Motor neuron (in vitro differentiated cells): Measurements from ENCODE around the gene NDST3. TPM values are rescaled to one million over a fixed set of nuclear protein-coding genes. Genes with fewer than 3 reads are reported as not detected.

ENCODE experiments used
- ATAC-seq, 8 experiments: fragments of 200-7000 bp; cut with Tn5 transposase; replicated peaks in 6 of 8; 2 replicates each; pipeline ENCODE4 v1.8.0; 2021; ENCODE audit warnings: mild to moderate bottlenecking in 8 of 8, moderate library complexity in 8 of 8
- H3K27ac ChIP-seq, 2 donors: fragments of 250-450 bp; sonication (Bioruptor Pico); 2 replicates each; pipeline ENCODE4 v1.9.0; 2021; ENCODE audit warnings: antibody characterized with exemption in 2 of 2, mild to moderate bottlenecking in 2 of 2, moderate library complexity in 1 of 2
- H3K4me1 ChIP-seq, 2 donors: fragments of 250-450 bp; sonication (Bioruptor Pico); replicated peaks in 1 of 2; 2 replicates each; pipeline ENCODE4 v1.6.1; 2021; ENCODE audit warnings: antibody characterized with exemption in 2 of 2, mild to moderate bottlenecking in 2 of 2, moderate library complexity in 1 of 2
- H3K4me3 ChIP-seq, 5 donors: fragments of 250-450 bp; sonication (Bioruptor Pico); 2 replicates each; pipeline ENCODE4 v1.9.0; 2021; ENCODE audit warnings: antibody characterized with exemption in 5 of 5, mild to moderate bottlenecking in 5 of 5, moderate library complexity in 4 of 5
- WGBS, 10 experiments: fragments of 450-650 bp; shearing (Covaris generic); methylation state at CpG; one replicate each; pipeline ENCODE4 v1.0.0; 2022; 5-methylcytosine and 5-hydroxymethylcytosine counted together
- in situ Hi-C, 9 experiments: fragments of 400-800 bp; cut with MboI; loops; one replicate each; pipeline ENCODE4 v1.15.0; 2021; ENCODE audit warnings: low sequenced_read_pairs in 9 of 9, low pct_unique_long_range_greater_than_20kb in 2 of 9; ENCODE audit not compliant: unreplicated experiment in 9 of 9
- total RNA-seq, 8 experiments: library from RNA; unstranded; fragments of 300-600 nt; gene quantifications; 2 replicates each; pipeline versions ENCODE4 v1.2.3 to v1.2.4, GENCODE V29; 2022

The NDST3 gene
- total RNA-seq, 8 experiments from 2014 or later, result 1.3 to 31.4 (median 3.7) TPM

DNA sequence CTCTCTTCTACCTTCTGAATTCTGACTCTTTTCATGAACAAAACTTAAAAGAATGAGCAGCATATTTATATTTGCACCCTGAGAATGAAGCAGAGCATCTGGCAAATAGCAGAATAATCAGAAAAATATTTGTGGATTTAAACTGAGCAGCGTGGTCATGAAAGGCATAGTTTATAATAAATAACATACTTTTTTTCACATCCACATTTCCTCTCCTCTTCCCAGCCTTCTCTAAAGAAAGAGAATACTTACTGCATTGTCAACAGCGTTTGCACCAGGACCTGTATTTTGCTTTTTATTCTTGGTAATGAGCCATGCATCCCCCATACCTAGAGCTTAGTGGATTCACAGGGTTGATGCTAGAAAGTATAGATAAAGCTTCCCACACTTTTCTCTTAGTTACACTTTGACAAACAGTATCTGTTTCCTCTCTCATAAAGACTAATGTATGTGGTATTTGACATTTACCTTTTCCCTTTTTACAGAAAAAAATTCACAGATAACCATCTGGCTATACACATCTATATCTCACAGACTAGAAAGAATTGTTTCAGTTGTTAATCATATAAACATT lies 187.0 kb downstream of the NDST3 start:
- Histone ChIP-seq H3K4me3 (no peak overlapping the region), H3K27ac (no peak overlapping the region), H3K4me1 (peaks cover 0 to 3% of the 10 kb centered on the region in 2 donors)
- WGBS, 10 experiments, result 0 to 100% (median 65%) methylated on average over 1 to 2 of the region's 2 CpGs; no CpG with 5 or more reads in 2 of the 10 experiments
- ATAC-seq, result no peak
- in situ Hi-C loops, result no loop called here

DNA sequence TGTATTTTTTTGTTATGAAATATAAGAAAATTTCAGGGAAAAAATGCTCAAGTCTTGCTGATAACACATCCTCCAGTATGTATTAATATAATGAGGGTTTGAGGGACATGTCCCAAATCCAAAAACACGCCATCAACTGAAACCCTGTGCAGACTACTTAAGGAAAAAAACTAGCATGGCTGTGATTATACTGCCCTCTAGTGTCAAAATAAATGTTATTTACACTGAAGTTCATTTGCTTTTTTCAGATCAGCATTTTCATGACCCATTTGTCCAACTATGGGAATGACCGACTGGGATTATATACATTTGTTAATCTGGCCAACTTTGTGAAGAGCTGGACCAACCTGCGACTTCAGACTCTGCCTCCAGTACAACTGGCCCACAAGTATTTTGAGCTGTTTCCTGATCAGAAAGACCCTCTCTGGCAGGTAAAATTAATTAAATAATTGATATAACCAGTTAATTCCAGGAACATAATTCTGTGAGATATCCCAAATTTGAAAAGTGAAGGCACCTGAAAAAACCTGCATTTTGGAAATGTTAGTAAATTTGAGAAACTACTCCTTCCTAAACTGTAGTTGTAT lies 190.1 kb downstream of the NDST3 start:
- in situ Hi-C loops, result no loop called here
- H3K4me3 ChIP-seq, result no peak overlapping the region
- H3K27ac ChIP-seq, result no peak overlapping the region
- peak in 5 of 8 experiments; percentile 27 to 74 (median 65) for ATAC-seq
- H3K4me1 ChIP-seq, result peaks cover 0 to 3% of the 10 kb centered on the region in 2 donors
- 0 to 36% (median 17%) methylated on average over 3 of the region's 3 CpGs; no CpG with 5 or more reads in 3 of the 10 experiments for WGBS, 10 experiments

- WGBS, 10 experiments, result 14 to 95% (median 59%) methylated on average over 1 to 4 of the region's 4 CpGs; no CpG with 5 or more reads in 2 of the 10 experiments
- no peak for ATAC-seq
- peaks cover 0 to 3% of the 10 kb centered on the region in 2 donors for H3K4me1 ChIP-seq
- H3K4me3 ChIP-seq, result no peak overlapping the region
- in situ Hi-C loops, result loop anchor here in 2 of 9 experiments (25.0 kb wide), 2 partner anchors 413 to 1088 kb away; no protein-coding TSS in a partner anchor
- no peak overlapping the region for H3K27ac ChIP-seq
Measured at GRCh38 chr4:118225511-118225910, 191.2 kb downstream of the NDST3 start.

DNA sequence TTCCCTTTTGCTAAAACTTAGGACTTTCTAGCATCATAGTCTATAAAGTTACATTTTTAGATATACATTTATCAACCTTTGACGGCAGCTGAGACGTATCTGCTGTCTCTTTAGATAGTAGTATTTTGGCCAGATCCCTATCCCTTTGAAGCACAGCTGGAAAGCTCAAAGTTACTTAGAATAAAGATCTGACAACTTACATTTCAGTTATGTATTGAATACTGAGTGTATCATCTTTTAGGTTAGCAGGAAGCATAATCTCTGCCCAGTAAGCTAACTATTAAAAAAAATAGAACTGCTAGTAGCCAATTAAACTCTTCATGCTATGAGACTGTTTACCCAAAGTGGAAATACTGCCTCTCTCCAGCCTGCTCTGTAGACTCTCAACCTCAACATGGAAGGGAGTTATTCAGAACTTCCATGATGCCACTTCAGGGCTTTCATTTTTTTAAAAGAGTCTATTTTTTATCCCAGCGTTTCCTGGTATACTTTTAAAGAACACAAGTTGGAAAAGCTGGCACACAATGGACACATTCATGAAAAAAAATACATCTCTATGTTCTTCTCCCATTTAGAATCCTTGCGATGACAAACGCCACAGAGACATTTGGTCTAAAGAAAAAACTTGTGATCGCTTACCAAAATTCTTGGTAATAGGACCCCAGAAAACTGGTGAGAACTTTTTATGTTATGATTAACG lies 192.2 kb downstream of the NDST3 start:
- in situ Hi-C loops, result loop anchor here in 2 of 9 experiments (25.0 kb wide), 2 partner anchors 414 to 1089 kb away; no protein-coding TSS in a partner anchor
- ATAC-seq, result no peak
- Histone ChIP-seq H3K27ac (no peak overlapping the region), H3K4me3 (no peak overlapping the region), H3K4me1 (peaks cover 0 to 3% of the 10 kb centered on the region in 2 donors)
- 48 to 95% (median 71%) methylated on average over 4 to 7 of the region's 7 CpGs for WGBS, 10 experiments

DNA sequence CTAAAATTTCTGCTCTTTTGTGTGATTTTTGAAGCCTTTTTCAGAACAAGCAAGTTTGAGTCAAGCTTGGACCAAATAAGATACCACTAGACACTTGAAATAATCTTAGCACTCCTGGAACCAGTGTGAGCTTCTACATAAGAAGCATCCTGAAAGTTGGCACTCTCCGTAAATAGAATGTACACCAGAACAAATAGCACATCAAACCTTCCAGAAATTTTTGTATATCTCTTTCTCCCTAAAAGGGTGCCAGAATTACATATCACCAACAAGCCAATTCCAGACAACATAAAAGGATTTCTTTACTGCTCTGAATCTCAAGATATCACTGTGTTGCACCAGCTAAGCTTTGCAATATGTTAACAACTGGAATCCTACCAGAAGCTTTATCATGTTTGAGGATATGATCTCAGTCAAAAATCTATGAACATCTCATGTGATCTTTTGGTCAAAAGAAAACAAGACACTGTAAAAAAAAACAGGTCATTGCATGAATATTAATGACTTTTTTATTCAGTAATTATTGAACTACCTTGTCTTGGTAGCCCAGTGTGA lies 201.4 kb downstream of the NDST3 start:
- ATAC-seq, result no peak
- 33 to 100% (median 100%) methylated on average over 1 of the region's 1 CpG; no CpG with 5 or more reads in 3 of the 10 experiments for WGBS, 10 experiments
- in situ Hi-C loops, result loop anchor here in 2 of 9 experiments (25.0 kb wide), 2 partner anchors 423 to 1098 kb away; no protein-coding TSS in a partner anchor

DNA sequence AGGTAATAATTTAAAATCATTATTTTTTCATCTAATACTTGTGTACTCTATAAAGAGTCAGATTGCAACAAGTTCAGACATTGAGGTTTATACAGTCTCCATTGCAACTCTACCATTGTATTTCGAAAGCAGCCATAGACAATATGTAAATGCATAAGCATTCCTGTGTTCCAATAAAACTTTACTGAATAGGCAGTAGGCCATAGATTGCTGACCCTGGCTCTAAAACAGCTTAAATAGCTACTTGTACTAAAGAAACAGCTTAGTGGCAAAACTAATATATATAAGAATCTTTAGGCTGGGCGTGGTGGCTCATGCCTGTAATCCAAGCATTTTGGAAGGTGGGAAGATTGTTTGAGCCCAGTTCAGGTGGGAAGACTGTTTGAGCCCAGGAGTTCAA lies 203.2 kb downstream of the NDST3 start:
- 10 to 100% (median 86%) methylated on average over 1 to 2 of the region's 2 CpGs for WGBS, 10 experiments
- in situ Hi-C loops, result loop anchor here in 2 of 9 experiments (25.0 kb wide), 2 partner anchors 425 to 1100 kb away; no protein-coding TSS in a partner anchor
- Histone ChIP-seq H3K27ac (no peak overlapping the region), H3K4me3 (no peak overlapping the region), H3K4me1 (no peaks in the 10 kb centered on the region)
- no peak for ATAC-seq

More for the DNA sequence above, 201.4 kb downstream of the NDST3 start:
- no peaks in the 10 kb centered on the region for H3K4me1 ChIP-seq
- no peak overlapping the region for H3K4me3 ChIP-seq
- no peak overlapping the region for H3K27ac ChIP-seq

DNA sequence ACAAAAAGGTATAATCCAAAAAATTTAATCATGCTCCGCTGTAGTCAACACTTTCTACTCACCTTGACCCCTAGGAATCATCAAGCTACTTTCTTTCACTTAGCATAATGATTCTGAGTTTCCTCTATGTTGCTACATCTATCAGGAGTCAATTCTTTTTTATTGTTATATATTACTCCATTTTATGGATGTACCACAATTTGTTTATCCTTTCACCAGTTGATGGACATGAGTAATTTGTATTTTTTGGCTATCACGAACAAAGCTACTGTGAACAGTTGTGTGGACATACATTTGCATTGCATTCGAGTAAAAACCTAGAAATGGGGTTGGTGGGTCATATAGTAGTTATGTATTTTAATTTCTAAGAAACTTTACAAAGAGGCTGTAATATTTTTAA lies 215.6 kb downstream of the NDST3 start:
- in situ Hi-C loops, result loop anchor here in 3 of 9 experiments (25.0 kb wide), 2 partner anchors 438 to 1113 kb away; no protein-coding TSS in a partner anchor
- Histone ChIP-seq H3K4me1 (no peaks in the 10 kb centered on the region), H3K4me3 (no peak overlapping the region), H3K27ac (no peak overlapping the region)
- no peak for ATAC-seq
- 19 to 100% (median 80%) methylated on average over 1 to 3 of the region's 3 CpGs for WGBS, 10 experiments

DNA sequence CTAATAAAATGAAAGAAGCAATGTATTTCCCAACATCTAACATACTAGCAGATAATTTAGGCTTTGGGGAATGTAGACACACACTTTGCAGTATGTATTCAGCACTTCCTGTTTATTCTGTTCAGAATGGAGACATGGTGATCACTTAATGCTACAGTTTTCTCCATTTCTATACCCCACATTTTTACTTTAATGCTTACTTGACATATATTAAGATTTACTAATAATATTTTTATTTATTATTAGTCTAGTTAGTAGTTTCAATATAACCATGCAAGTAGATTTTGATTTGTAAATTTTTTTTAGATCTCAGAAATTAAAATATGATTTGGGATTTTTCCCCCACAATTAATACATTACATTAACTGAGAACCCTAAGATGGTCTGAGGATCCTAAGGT lies 220.1 kb downstream of the NDST3 start:
- no peak for ATAC-seq

DNA sequence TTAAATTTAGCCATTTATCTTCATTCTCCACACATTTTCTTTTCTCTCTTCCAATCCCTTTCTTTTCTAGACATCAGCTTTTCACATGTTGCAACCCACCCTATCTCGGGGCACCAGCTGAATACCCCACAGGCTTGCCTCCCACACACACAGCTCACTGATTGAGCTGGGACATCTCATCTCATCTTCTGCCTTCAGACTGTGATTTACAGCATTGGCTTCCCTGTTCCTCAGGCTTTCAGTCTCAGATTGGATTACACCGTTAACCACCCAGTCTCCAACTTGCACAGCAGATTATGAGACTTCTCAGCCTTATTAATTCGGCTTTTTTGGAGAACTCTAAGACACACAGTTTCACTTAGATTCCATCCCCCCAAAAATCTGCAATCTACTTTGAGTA lies 224.8 kb downstream of the NDST3 start:
- H3K4me3 ChIP-seq, result no peak overlapping the region
- peaks cover 0 to 8% of the 10 kb centered on the region in 2 donors for H3K4me1 ChIP-seq
- in situ Hi-C loops, result loop anchor here in 1 of 9 experiments (25.0 kb wide), 1 partner anchor 1122 kb away; no protein-coding TSS in a partner anchor
- ATAC-seq, result no peak
- H3K27ac ChIP-seq, result no peak overlapping the region
- WGBS, 10 experiments, result 0 to 100% (median 75%) methylated on average over 1 to 3 of the region's 3 CpGs; no CpG with 5 or more reads in 3 of the 10 experiments

More for the DNA sequence above, 220.1 kb downstream of the NDST3 start:
- H3K4me1 ChIP-seq, result no peaks in the 10 kb centered on the region
- H3K4me3 ChIP-seq, result no peak overlapping the region
- no peak overlapping the region for H3K27ac ChIP-seq
- in situ Hi-C loops, result loop anchor here in 1 of 9 experiments (25.0 kb wide), 1 partner anchor 1117 kb away; no protein-coding TSS in a partner anchor

- in situ Hi-C loops, result loop anchor here in 1 of 9 experiments (25.0 kb wide), 1 partner anchor 1123 kb away; no protein-coding TSS in a partner anchor
- Histone ChIP-seq H3K27ac (no peak overlapping the region), H3K4me3 (no peak overlapping the region), H3K4me1 (peaks cover 0 to 8% of the 10 kb centered on the region in 2 donors)
- ATAC-seq, result peak in 2 of 8 experiments; percentile 58 to 62
- WGBS, 10 experiments, result 14 to 100% (median 65%) methylated on average over 1 to 2 of the region's 2 CpGs
Measured at GRCh38 chr4:118260309-118260708, 226.0 kb downstream of the NDST3 start.

DNA sequence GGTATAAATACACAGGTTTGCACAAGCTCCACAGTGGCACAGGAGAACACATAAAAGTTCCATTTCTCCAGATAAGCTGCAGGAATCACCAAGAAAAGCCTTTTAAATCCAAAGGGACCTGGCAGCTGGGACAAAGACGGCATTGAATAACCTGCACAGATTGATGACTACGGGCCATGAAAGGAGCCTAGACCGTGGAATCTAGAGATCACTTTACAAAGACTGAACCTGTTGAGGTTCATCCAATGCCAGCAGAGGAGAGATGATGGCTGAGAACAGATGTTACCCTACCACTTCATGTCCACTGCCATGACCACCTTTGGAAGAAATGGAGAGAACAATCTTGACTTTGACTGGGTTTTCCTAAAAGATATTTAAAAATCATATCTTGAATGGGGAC lies 229.8 kb downstream of the NDST3 start:
- 85 to 96% (median 90%) methylated on average over 2 to 3 of the region's 3 CpGs; no CpG with 5 or more reads in 3 of the 10 experiments for WGBS, 10 experiments
- no peak overlapping the region for H3K27ac ChIP-seq
- no peak for ATAC-seq
- no peak overlapping the region for H3K4me3 ChIP-seq
- in situ Hi-C loops, result loop anchor here in 1 of 9 experiments (25.0 kb wide), 1 partner anchor 1127 kb away; no protein-coding TSS in a partner anchor
- H3K4me1 ChIP-seq, result peaks cover 0 to 8% of the 10 kb centered on the region in 2 donors

DNA sequence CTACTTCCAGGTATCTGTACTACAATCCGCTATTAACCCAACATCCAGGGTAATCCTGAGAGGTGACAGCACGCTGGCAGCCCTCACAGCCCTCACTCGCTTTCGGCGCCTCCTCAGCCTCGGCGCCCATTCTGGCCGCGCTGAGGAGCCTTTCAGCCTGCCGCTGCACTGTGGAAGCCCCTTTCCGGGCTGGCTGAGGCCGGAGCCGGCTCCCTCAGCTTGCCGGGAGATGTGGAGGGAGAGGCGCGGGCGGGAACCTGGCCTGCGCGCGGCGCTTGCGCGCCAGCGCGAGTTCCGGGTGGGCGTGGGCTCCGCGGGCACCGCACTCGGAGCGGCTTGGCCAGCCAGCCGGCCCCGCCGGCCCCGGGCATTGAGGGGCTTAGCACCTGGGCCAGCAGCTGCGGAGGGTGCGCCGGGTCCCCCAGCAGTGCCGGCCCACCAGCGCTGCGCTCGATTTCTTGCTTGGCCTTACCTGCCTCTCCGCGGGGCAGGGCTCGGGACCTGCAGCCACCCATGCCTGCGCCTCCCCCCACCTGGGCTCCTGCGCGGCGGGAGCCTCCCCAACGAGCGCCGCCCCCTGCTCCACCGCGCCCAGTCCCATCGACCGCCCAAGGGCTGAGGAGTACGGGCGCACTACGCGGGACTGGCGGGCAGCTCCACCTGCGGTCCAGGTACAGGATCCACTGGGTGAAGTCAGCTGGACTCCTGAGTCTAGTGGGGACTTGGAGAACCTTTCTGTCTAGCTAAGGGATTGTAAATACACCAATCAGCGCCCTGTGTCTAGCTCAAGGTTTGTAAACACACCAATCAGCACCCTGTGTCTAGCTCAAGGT lies 231.2 kb downstream of the NDST3 start:
- Histone ChIP-seq H3K27ac (no peak overlapping the region), H3K4me3 (peak overlapping the region in 1 of 5 donors; percentile 14), H3K4me1 (peaks cover 0 to 8% of the 10 kb centered on the region in 2 donors)
- in situ Hi-C loops, result loop anchor here in 1 of 9 experiments (25.0 kb wide), 1 partner anchor 1128 kb away; no protein-coding TSS in a partner anchor
- WGBS, 10 experiments, result 0 to 95% (median 40%) methylated on average over 1 to 13 of the region's 64 CpGs; no CpG with 5 or more reads in 5 of the 10 experiments
- peak in 4 of 8 experiments; percentile 25 to 87 (median 53) for ATAC-seq
